ENCODE measurements around the gene ZSWIM5.
"Not testable (repeated sequence)": the region's sequence is repeated elsewhere in the genome, so short reads cannot be mapped to it uniquely, and the experiment has no call there.

Gene ZSWIM5

DNA sequence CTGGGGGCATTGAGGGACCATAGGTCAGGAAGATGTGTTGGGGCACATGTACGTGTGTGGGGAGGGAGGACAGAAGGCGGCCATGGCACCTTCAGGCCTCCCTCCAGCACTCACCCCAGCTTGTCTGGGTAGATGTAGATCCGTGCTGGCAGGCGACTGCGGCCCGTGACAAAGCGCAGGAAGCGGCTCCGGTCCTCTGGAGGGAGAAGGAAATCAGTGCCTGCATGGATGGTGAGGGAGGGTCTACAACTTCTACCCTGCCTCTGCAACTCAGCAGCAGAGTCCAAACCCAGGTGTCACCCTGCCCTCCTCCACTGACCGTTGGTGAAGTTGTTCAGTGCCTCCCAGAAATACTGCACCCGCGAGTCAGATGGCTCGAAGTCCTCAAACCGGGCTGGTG lies 202.7 kb downstream of the ZSWIM5 start:
- no peak for DNase-seq (ENCODE audit: low read depth in 3 of 3)

GRCh38 chr1:45002650-45003645 lies 203.5 kb downstream of the ZSWIM5 start:
- DNase-seq (ENCODE audit: low read depth in 3 of 3), result no peak

GRCh38 chr1:45001576-45001975 lies 204.8 kb downstream of the ZSWIM5 start:
- not testable (repeated sequence) for DNase-seq (ENCODE audit: low read depth in 3 of 3)

DNA sequence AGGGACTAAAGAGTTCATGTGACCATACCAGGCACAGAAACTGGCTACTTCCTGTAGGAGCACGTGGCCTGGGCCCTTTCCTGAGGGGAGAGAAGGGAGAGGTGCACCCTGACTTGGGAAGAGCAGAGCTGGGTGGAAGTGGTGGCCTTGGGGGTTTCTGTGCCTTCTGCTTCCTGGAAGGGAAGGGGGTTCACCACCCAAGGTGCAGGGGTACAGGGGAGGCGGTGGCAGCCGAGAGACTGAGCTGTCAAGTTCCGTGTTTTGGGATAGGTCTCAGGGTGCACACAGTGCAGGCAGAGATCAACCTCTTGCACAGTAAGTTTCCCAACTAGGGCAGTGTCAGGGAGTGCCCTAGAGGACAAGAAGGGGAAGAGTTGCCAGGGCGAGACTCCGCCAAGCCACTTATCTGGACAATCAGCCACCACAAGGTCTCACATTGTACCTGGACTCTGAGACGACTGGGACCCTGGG lies 205.4 kb downstream of the ZSWIM5 start:
- no peak for DNase-seq (ENCODE audit: low read depth in 3 of 3)

- no peak for DNase-seq (ENCODE audit: low read depth in 3 of 3)
Measured at GRCh38 chr1:44999232-44999631, 207.2 kb downstream of the ZSWIM5 start.

DNA sequence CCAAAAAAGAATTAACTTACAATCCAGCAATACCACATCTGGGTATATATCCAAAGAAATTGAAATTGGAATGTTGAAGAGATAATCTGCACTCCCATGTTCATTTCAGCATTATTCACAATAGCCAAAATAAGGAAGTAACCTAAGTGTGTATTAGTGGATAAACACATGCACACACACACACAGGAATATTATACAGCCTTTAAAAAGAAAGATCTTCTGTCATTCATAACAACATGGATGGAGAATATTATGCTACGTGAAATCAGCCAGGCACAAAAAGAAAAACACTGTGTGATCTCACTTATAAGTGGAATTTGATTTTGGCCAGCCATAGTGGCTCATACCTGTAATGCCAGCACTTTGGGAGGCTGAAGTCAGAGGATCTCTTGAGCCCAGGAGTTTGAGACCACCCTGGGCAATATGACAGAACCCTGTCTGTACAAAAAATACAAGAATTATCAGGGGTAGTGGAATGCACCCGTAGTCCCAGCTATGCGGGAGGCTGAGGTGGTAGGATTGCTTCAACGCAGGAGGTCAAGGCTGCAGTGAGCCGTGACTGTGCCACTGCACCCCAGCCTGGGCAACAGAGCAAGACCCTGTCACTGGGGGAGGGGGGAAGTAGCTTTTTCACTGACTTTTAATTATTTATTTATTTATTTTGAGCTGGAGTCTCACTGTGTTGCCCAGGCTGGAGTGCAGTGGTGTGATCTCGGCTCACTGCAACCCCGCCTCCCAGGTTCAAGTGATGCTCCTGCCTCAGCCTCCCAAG lies 210.8 kb downstream of the ZSWIM5 start:
- DNase-seq (ENCODE audit: low read depth in 3 of 3), result no peak

GRCh38 chr1:44994309-44994898 lies 212.0 kb downstream of the ZSWIM5 start:
- DNase-seq (ENCODE audit: low read depth in 3 of 3), result no peak

DNA sequence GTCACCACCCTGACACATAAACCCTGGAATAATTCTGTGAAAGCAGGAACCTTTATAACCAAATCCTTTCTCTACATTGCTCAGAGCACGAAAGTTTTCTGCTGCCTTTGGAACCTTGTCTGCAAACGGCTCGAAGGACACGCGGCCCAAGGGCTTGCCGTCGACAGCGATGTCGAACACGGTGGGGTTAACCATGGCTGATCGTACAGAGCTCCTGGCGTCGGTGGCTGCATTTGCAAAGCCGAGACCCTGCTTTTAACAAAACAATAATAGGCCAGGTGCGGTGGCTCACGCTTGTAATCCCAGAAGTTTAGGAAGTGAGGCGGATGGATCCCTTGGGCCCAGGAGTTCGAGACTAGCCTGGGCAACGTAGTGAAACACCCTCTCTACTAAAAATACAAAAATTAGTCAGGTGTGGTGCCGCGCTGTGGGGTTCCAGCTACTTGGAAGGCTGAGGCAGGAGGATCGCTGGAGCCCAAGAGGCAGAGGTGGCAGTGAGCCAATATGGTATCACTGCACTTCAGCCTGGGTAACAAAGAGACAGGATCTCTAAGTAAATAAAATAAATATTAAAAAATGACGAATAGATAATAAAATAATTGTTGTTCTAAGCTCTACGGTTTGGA lies 217.8 kb downstream of the ZSWIM5 start:
- no peak for DNase-seq (ENCODE audit: low read depth in 3 of 3)

DNA sequence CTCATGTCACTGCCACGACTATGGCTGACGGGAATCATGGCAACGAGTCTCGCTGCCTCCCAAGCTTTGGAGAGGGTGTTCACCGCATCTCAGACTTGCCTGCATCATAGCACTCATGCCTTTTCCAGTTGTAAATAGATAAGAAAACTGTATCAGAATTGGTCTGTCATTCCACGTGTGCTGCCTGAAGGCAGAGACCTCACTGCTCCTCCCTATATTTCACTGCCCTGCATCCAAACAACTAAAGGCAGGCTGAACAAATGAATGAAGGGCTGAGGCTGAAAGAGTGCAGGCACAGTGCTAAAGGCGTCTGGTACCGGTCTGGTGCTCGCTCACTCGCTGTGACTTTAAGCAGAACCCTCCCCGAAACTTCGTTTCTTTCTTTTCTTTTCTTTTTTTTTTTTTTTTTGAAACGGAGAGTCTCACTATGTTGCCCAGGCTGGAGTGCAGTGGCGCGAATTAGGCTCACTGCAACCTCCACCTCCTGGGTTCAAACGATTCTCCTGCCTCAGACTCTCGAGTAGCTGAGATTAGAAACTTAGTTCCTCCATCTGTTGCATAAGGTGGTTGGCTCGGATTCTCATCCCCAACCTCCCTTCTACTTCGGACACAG lies 220.6 kb downstream of the ZSWIM5 start:
- no peak for DNase-seq (ENCODE audit: low read depth in 3 of 3)

- DNase-seq (ENCODE audit: low read depth in 3 of 3), result not testable (repeated sequence)
Measured at GRCh38 chr1:44977372-44977771, 229.0 kb downstream of the ZSWIM5 start.

GRCh38 chr1:44976252-44976651 lies 230.2 kb downstream of the ZSWIM5 start:
- DNase-seq (ENCODE audit: low read depth in 3 of 3), result no peak

- DNase-seq (ENCODE audit: low read depth in 3 of 3), result no peak
Measured at GRCh38 chr1:44973645-44974044, 232.8 kb downstream of the ZSWIM5 start.

DNA sequence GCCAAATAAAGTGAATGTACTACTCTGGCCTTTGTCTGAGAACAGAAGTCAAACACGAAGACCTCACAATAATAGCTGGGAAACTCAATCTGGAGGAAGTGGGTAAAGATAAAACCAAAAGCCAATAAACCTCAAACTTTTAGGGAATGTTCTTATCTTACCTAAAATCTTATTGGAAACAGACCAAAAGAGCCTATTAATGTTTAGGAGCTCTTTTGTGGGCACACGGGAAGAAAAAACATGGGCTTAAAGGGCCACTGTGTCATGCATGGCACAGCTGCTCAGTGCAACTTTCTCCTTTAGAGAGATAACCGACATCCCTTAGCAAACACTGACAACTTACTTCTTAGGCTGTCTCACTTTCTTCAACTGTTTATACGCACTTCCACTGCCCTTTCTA lies 236.1 kb downstream of the ZSWIM5 start:
- no peak for DNase-seq (ENCODE audit: low read depth in 3 of 3)
